ENCODE data around the gene RNF11.

The RNF11 gene, protein sequence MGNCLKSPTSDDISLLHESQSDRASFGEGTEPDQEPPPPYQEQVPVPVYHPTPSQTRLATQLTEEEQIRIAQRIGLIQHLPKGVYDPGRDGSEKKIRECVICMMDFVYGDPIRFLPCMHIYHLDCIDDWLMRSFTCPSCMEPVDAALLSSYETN

DNA sequence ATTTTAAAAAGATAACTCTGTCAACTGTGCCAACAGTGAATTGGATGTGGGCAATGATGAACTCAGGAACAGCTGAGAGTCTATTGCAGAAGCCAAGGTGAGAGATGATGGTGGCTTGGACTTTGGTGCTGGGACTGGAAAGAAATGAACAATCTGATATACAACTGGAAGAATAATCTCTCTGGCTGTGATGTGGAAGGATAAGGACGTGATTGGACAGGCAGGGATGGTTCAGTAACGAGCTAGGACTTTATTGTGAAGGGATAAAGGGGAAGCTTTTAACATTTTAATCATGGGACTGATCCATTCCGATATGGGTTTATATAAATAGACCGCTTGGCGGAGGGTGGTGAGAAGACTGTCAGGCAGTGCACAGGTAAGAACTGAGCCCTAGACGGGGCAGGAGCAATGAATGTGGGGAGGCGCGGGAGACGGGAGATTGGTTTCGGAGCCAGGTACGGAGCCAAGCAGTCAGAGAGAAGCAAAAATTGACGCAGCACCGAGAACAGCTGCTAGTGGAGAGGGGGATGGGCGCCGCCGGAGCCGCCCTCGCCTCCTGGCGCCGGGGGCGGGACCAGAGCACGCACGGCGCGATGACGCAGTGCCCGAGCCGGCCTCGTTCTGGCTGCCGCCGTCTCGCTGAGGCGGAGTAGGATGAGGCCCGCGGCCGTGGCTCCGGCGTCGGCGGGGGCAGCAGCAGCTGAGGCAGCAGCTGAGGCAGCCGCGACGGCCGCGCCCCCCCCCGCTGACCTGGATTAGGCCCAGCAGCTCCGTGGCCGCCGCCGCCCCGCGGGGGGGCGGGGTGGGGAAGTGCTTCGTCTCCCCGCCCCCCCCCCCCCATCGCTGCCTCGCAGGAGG is at the start of gene RNF11:
RNF11 (plus strand) TSS at position 601 of the 858 bp plus-strand sequence. CDS start 484 bp downstream, outside the sequence.
- no peak for TF ChIP-seq ARNT (IDR thresholded peaks at IDR 0.05)
- TF ChIP-seq L3MBTL2 (conservative IDR thresholded peaks at IDR 0.05), result no peak
- TF ChIP-seq FOXM1 (IDR thresholded peaks at IDR 0.05; ENCODE audit: borderline replicate concordance), result peak; percentile 44; the same call in 1 of the 2 replicates
- no peak for TF ChIP-seq FOXA1 (IDR thresholded peaks at IDR 0.05)
- POLR2A ChIA-PET, result interaction anchor here (0.6 to 4.1 kb wide), 16 partner anchors 9 to 336 kb away, joined by 3 to 17 read pairs (median 4); no protein-coding TSS in a partner anchor
- peak; percentile 94 for DNase-seq (ENCODE audit: extremely low spot score)
- CTCF ChIA-PET, result no interaction called here

DNA sequence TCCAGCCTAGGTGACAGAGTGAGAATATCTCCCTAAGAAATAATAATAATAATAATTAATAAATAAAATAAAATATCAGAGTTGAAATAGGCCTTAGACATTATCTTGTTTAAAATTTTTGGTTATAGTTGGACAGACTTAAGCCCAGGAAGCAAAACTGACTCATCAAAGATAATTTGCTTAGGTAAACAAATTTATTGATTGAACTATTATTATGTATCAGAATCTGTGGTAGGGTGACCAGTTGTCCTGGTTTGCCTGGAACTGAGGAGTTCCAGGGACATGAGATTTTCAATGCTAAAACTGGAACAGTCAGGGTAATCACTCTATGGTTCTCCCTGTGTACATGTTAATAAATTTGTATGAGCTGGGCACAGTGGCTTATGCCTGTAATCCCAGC is 47.8 kb upstream of the RNF11 start:
- no peak for DNase-seq (ENCODE audit: extremely low spot score)
- ChIA-PET CTCF (interaction anchor here (0.6 to 3.1 kb wide), 3 partner anchors 9 to 258 kb away, joined by 3 to 12 read pairs (median 3); no protein-coding TSS in a partner anchor), POLR2A (interaction anchor here (1.1 kb wide), 1 partner anchor 218 kb away, joined by 4 read pairs; the partner anchor contains the start of gene CDKN2C)
- TF ChIP-seq ZNF384 (IDR thresholded peaks at IDR 0.05) (no peak), FOXM1 (IDR thresholded peaks at IDR 0.05; ENCODE audit: borderline replicate concordance) (no peak), ARNT (IDR thresholded peaks at IDR 0.05) (no peak), ELF4 (IDR thresholded peaks at IDR 0.05) (no peak), NFRKB (IDR thresholded peaks at IDR 0.05) (no peak), FOXA1 (IDR thresholded peaks at IDR 0.05) (no peak), L3MBTL2 (conservative IDR thresholded peaks at IDR 0.05) (no peak), SUZ12 (IDR thresholded peaks at IDR 0.05) (no peak), HDGF (IDR thresholded peaks at IDR 0.05; ENCODE audit: borderline replicate concordance) (no peak), CTBP1 (IDR thresholded peaks at IDR 0.05; ENCODE audit: borderline replicate concordance) (no peak), TARDBP (IDR thresholded peaks at IDR 0.05) (no peak), FOXK2 (IDR thresholded peaks at IDR 0.05) (no peak), BHLHE40 (IDR thresholded peaks at IDR 0.05; ENCODE audit: borderline replicate concordance) (no peak), SP1 (IDR thresholded peaks at IDR 0.05) (no peak)
- TF ChIP-seq, protein P1, sequence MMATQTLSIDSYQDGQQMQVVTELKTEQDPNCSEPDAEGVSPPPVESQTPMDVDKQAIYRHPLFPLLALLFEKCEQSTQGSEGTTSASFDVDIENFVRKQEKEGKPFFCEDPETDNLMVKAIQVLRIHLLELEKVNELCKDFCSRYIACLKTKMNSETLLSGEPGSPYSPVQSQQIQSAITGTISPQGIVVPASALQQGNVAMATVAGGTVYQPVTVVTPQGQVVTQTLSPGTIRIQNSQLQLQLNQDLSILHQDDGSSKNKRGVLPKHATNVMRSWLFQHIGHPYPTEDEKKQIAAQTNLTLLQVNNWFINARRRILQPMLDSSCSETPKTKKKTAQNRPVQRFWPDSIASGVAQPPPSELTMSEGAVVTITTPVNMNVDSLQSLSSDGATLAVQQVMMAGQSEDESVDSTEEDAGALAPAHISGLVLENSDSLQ (IDR thresholded peaks at IDR 0.05), result no peak

DNA sequence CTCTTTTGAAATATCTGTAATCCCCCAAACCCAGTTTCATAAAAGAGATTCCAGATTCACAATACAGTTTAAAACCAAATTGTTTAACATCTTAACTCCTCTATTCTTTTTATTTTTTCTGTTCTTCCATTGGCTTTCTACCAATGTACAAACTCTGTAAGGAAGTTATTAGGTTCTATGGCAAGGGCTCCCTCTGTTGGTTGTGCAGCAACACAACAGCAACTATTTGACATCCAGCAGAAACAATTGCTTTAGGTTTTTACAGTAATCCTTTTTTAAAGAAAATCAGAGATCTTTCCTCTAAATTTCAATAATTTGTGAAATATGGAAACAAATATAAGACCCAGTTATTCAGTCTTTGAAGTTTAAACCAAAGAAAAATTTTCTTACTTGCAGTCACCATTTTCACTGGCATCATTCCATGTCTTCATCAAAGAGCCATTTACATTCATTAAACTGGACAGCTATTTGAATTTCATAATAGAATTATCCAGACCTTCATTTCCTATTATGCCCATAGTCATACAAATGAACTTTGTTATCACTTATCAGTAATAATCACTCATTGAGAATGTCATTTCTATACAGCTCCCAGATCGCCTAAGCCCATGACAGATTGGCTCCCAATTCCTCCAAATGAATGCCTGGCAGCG is 46.5 kb upstream of the RNF11 start:
- peak; percentile 83 for TF ChIP-seq ZNF384 (IDR thresholded peaks at IDR 0.05)
- no peak for TF ChIP-seq ARNT (IDR thresholded peaks at IDR 0.05)
- TF ChIP-seq L3MBTL2 (conservative IDR thresholded peaks at IDR 0.05), result no peak
- POLR2A ChIA-PET, result interaction anchor here (1.1 kb wide), 1 partner anchor 220 kb away, joined by 4 read pairs; the partner anchor contains the start of gene CDKN2C
- CTCF ChIA-PET, result interaction anchor here (0.8 to 3.1 kb wide), 12 partner anchors 9 to 821 kb away, joined by 3 to 12 read pairs (median 4); no protein-coding TSS in a partner anchor
- DNase-seq (ENCODE audit: extremely low spot score), result peak; percentile 66

DNA sequence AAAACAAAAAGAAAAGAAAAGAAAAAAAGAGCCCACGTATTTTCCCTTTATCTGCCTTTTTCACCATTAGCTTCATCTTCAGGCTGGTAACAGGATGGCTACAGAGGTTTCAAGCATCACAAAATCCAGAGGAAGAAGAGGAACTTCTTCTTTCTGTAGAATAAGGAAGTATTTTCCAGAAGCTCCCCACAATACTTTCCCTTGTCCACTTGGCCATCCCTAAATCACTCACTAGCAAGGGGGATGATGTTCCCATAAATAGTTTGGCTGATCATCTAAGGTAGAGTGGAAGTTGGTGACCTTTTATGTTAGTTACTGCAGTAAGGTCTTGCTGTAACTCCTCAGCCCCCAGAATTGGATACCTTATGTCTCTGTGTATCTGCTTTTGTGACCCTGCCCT is 45.1 kb upstream of the RNF11 start:
- CTCF ChIA-PET, result interaction anchor here (0.6 to 3.1 kb wide), 7 partner anchors 12 to 414 kb away, joined by 3 to 12 read pairs (median 3); partner anchors contain the start of gene FAF1
- POLR2A ChIA-PET, result no interaction called here
- DNase-seq (ENCODE audit: extremely low spot score), result no peak
- TF ChIP-seq FOXA1 (IDR thresholded peaks at IDR 0.05), result no peak

DNA sequence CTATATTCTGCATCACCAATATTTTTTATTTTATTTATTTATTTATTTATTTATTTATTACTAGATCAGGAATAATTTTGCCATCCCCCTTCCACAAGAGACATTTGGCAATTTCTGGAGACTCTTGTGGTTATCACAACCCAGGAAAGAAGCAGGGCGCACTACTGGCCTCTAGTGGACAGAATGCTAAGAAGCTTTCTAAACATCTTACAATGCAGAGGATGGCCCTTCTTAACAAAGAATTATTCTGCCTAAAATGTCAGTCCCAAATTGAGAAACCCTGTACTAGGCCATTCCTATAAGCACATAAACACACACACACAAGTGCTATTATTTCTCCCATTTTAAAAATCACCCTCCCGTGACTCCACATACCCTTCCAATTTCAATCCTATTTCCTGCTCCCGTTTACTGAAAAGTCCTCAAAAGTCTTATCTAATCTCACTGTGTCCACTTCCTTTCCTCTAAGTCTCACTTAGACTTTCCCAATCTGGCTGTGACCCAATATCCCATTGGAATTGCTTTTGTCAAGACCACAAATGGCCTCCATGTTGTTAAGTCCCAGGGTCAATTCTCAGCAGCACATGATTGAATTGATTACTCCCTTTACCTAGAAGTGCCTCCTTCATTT is 43.7 kb upstream of the RNF11 start:
- DNase-seq (ENCODE audit: extremely low spot score), result peak; percentile 52
- TF ChIP-seq SP1 (IDR thresholded peaks at IDR 0.05) (no peak), NFRKB (IDR thresholded peaks at IDR 0.05) (no peak), FOXA1 (IDR thresholded peaks at IDR 0.05) (no peak), TARDBP (IDR thresholded peaks at IDR 0.05) (no peak), LEF1 (IDR thresholded peaks at IDR 0.05; ENCODE audit: borderline replicate concordance) (no peak), FOXM1 (IDR thresholded peaks at IDR 0.05; ENCODE audit: borderline replicate concordance) (no peak)
- CTCF ChIA-PET, result interaction anchor here (0.6 to 1.5 kb wide), 10 partner anchors 13 to 486 kb away, joined by 3 to 6 read pairs (median 4); no protein-coding TSS in a partner anchor
- POLR2A ChIA-PET, result no interaction called here

DNA sequence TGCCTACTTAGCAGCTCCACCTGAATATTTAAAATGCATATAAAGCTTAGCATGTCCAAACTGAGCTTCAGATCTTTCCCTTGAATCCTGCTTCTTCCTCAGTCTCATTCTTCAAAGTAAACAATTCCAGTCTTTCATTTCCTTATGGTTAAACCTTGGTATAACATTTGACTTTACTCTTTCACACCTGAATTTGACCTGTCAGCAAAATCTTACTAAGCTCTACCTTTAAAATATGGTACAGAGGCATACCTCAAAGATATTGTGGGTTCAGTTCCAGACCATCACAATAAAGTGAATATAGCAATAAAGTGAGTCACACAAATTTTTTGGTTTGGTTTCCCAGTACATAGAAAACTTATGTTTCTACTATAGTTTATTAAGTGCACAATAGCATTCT is 42.5 kb upstream of the RNF11 start:
- POLR2A ChIA-PET, result no interaction called here
- TF ChIP-seq BHLHE40 (IDR thresholded peaks at IDR 0.05; ENCODE audit: borderline replicate concordance) (no peak), ZNF384 (IDR thresholded peaks at IDR 0.05) (no peak), FOXM1 (IDR thresholded peaks at IDR 0.05; ENCODE audit: borderline replicate concordance) (no peak), FOXK2 (IDR thresholded peaks at IDR 0.05) (no peak), TARDBP (IDR thresholded peaks at IDR 0.05) (no peak), SUZ12 (IDR thresholded peaks at IDR 0.05) (no peak), L3MBTL2 (conservative IDR thresholded peaks at IDR 0.05) (no peak), FOXA1 (IDR thresholded peaks at IDR 0.05) (no peak), NFRKB (IDR thresholded peaks at IDR 0.05) (no peak), LEF1 (IDR thresholded peaks at IDR 0.05; ENCODE audit: borderline replicate concordance) (no peak), SP1 (IDR thresholded peaks at IDR 0.05) (no peak), ARNT (IDR thresholded peaks at IDR 0.05) (no peak), HDGF (IDR thresholded peaks at IDR 0.05; ENCODE audit: borderline replicate concordance) (no peak)
- TF ChIP-seq, protein P1 (IDR thresholded peaks at IDR 0.05), result no peak
- DNase-seq (ENCODE audit: extremely low spot score), result no peak
- CTCF ChIA-PET, result interaction anchor here (0.6 to 1.1 kb wide), 2 partner anchors 419 to 443 kb away, joined by 3 read pairs; no protein-coding TSS in a partner anchor
